Lung (tissue), 16 donors: ENCODE results near the gene DLST. TPM values are rescaled to one million over a fixed set of nuclear protein-coding genes. Genes with fewer than 3 reads are reported as not detected.

Experiments
- ATAC-seq: fragments of 200-7000 bp; cut with Tn5 transposase; one replicate; pipeline ENCODE4 v1.9.1; 2020; ENCODE audit warnings: moderate number of reproducible peaks; ENCODE audit not compliant: insufficient read depth, low FRiP score
- DNase-seq, 3 donors: peaks; one replicate each; pipeline ENCODE4 v3.0.0-alpha.2; 2013 to 2017
- H3K27ac ChIP-seq, 2 donors: one replicate each; pipeline ENCODE4 v1.5.1; 2013; ENCODE audit warnings: mild to moderate bottlenecking in 2 of 2, moderate library complexity in 2 of 2, control low read depth in 1 of 2, inconsistent platforms in 1 of 2, low read depth in 1 of 2, low read length in 1 of 2
- H3K27me3 ChIP-seq, 3 donors: one replicate each; pipeline ENCODE4 v1.5.1; 2013; ENCODE audit warnings: low read length in 2 of 3; ENCODE audit not compliant: control insufficient read depth in 3 of 3, insufficient read depth in 3 of 3
- H3K36me3 ChIP-seq, 4 donors: one replicate each; pipeline ENCODE4 v1.5.1; 2013; ENCODE audit warnings: low read length in 4 of 4, mild to moderate bottlenecking in 1 of 4, moderate library complexity in 1 of 4; ENCODE audit not compliant: control insufficient read depth in 4 of 4, insufficient read depth in 4 of 4
- H3K4me1 ChIP-seq, 5 donors: one replicate each; pipeline ENCODE4 v1.5.1; 2013; ENCODE audit warnings: low read length in 5 of 5, mild to moderate bottlenecking in 2 of 5, moderate library complexity in 1 of 5; ENCODE audit not compliant: control insufficient read depth in 5 of 5, insufficient read depth in 5 of 5
- H3K4me3 ChIP-seq: one replicate; pipeline ENCODE4 v1.5.1; 2013; ENCODE audit warnings: mild to moderate bottlenecking, control low read depth, moderate library complexity
- H3K9ac ChIP-seq, 2 donors: one replicate each; pipeline ENCODE4 v1.5.1; 2013; ENCODE audit warnings: low read length in 2 of 2, control low read depth in 1 of 2; ENCODE audit not compliant: insufficient read depth in 1 of 2
- H3K9me3 ChIP-seq, 4 donors: one replicate each; pipeline ENCODE4 v1.5.1; 2013; ENCODE audit warnings: low read length in 3 of 4, mild to moderate bottlenecking in 1 of 4, moderate library complexity in 1 of 4; ENCODE audit not compliant: control insufficient read depth in 4 of 4, insufficient read depth in 3 of 4
- CTCF ChIP-seq: IDR thresholded peaks from 2 replicates; pipeline ENCODE4 v1.5.1; 2012; ENCODE audit warnings: mild to moderate bottlenecking; ENCODE audit errors: control extremely low read depth, extremely low read depth
- WGBS, 2 donors: extraction: QIAGEN DNeasy Blood & Tissue Kit; methylation state at CpG; one replicate each; pipeline ENCODE4 v1.1.7; 2013; 5-methylcytosine and 5-hydroxymethylcytosine counted together
- long read RNA-seq, 5 donors: transcript quantifications; one replicate each; lab custom pipeline, GENCODE V29; 2026
- polyA plus RNA-seq, 2 donors: library from polyadenylated mRNA; stranded (reverse); fragments of 200-250 nt; gene quantifications; one replicate each; pipeline ENCODE4 v1.2.1, GENCODE V29; 2013
- total RNA-seq, 2 donors: library from RNA; depleted of rRNA in 1 of 2; stranded (reverse); fragments of >200 nt in 1 of 2; gene quantifications; one replicate each; pipeline ENCODE4 v1.2.1, GENCODE V29; 2014 to 2021
- donor health status: control.
- donor health status: control.
- donor health status: Bipolar disorder and iron deficiency.
- donor health status: healthy.
- donor health status: DM: yes; HTN: yes; CAD: no.

DLST gene
- 10 to 100 TPM; 76.5 to 79.1 TPM for total RNA-seq
- 10 to 100 TPM; 37.3 to 62.4 TPM for polyA plus RNA-seq
- long read RNA-seq, donor 1, transcript DLST-215 (5 exons, 698 nt) = major isoform, 7 of 14 reads
- long read RNA-seq, donor 1, transcript DLST-202 (15 exons, 2,838 nt) = minor isoform, 5 of 14 reads
- long read RNA-seq, donor 1, partial matches to known transcripts = 0 of 14 reads
- long read RNA-seq, donor 1, other reads (novel, unspliced or antisense) = 0 of 14 reads
- long read RNA-seq, donor 2, partial matches to known transcripts = 0 of 1 reads
- long read RNA-seq, donor 2, other reads (novel, unspliced or antisense) = 0 of 1 reads
- long read RNA-seq, donor 3, transcript DLST-202 (15 exons, 2,838 nt) = major isoform, 5 of 20 reads
- long read RNA-seq, donor 3, partial matches to known transcripts = 12 of 20 reads
- long read RNA-seq, donor 3, other reads (novel, unspliced or antisense) = 0 of 20 reads
- long read RNA-seq, donor 4, partial matches to known transcripts = 0 of 6 reads
- long read RNA-seq, donor 4, other reads (novel, unspliced or antisense) = 0 of 6 reads
- long read RNA-seq, donor 5, transcript DLST-202 (15 exons, 2,838 nt) = major isoform, 6 of 13 reads
- long read RNA-seq, donor 5, partial matches to known transcripts = 0 of 13 reads
- long read RNA-seq, donor 5, other reads (novel, unspliced or antisense) = 0 of 13 reads

- H3K27ac ChIP-seq = peak within 1 kb of the TSS; percentile 93 to 96
- no peak for TF ChIP-seq CTCF
- peak; percentile 99 for ATAC-seq
- WGBS, 2 donors = 0% methylated on average over 48 to 53 of the region's 53 CpGs
- no peaks in the 10 kb centered on the region for H3K36me3 ChIP-seq
- H3K9me3 ChIP-seq = no peaks in the 10 kb centered on the region
- H3K9ac ChIP-seq = peak within 1 kb of the TSS; percentile 94 to 98
- H3K4me1 ChIP-seq = peaks cover 0 to 32% (median 10%) of the 10 kb centered on the region in 5 donors
- no peaks in the 10 kb centered on the region for H3K27me3 ChIP-seq
- H3K4me3 ChIP-seq = peak within 1 kb of the TSS; percentile 98
- peak; percentile 88 to 92 (median 89) for DNase-seq
Measured at GRCh38 chr14:74881431-74882102, at the start of gene DLST. TSS of gene DLST (plus strand) at chr14:74881916. CDS start at chr14:74881954, 38 bp downstream.

DNA sequence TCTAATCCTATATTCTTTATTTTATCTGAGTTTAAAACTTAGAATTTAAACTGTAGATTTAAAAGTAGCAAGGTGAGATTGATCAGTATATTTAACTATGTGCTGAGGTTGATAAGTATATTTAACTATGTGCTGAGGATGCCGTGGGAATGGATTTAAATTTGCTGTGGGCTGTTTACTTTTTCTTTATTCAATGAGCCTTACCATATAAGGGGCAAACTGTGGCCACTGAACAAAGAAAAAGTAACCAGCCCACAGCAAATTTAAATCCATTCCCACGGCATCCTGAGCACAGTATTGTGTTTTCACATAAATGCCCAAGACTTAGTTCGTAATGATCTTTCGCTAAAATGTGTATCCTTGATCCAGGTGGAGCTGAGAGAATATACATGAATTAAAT, 48.9 kb upstream of the DLST start:
- no peaks in the 10 kb centered on the region for H3K27me3 ChIP-seq
- H3K9ac ChIP-seq = no peak overlapping the region
- peaks cover 9 to 36% (median 18%) of the 10 kb centered on the region in 4 donors for H3K36me3 ChIP-seq
- DNase-seq (no peak), ATAC-seq (no peak)
- H3K27ac ChIP-seq = no peak overlapping the region
- WGBS, 2 donors = 92 to 94% methylated on average over 4 of the region's 4 CpGs
- H3K9me3 ChIP-seq = no peaks in the 10 kb centered on the region
- H3K4me3 ChIP-seq = no peak overlapping the region
- no peaks in the 10 kb centered on the region for H3K4me1 ChIP-seq
- no peak for TF ChIP-seq CTCF

GRCh38 chr14:74834692-74835392, 46.9 kb upstream of the DLST start:
- Histone ChIP-seq H3K4me3 (no peak overlapping the region), H3K4me1 (no peaks in the 10 kb centered on the region), H3K36me3 (peaks cover 6 to 29% (median 12%) of the 10 kb centered on the region in 4 donors), H3K9me3 (no peaks in the 10 kb centered on the region), H3K27me3 (no peaks in the 10 kb centered on the region), H3K9ac (no peak overlapping the region), H3K27ac (no peak overlapping the region)
- no peak for TF ChIP-seq CTCF
- no peak for DNase-seq
- no peak for ATAC-seq
- WGBS, 2 donors = 75 to 77% methylated on average over 5 of the region's 5 CpGs
